HL-60 (cell line): ENCODE results near the gene ANKRD6.

Source experiments
- GABPA ChIP-seq: IDR thresholded peaks from 2 replicates; pipeline ENCODE4 v1.6.1; 2012; ENCODE audit warnings: low read depth
- POLR2AphosphoS5 ChIP-seq: IDR thresholded peaks from 2 replicates; pipeline ENCODE4 v1.6.1; 2012; ENCODE audit warnings: low read depth
- TF ChIP-seq, protein P1 (sequence below): IDR thresholded peaks from one replicate; pipeline ENCODE4 v1.5.1; 2011; ENCODE audit warnings: low read length, control low read depth, inconsistent platforms; ENCODE audit not compliant: insufficient read depth
- TF ChIP-seq, protein P2 (sequence below): IDR thresholded peaks from 2 replicates; pipeline ENCODE4 v1.6.1; 2012; ENCODE audit warnings: low read depth; ENCODE audit not compliant: insufficient replicate concordance

DNA sequence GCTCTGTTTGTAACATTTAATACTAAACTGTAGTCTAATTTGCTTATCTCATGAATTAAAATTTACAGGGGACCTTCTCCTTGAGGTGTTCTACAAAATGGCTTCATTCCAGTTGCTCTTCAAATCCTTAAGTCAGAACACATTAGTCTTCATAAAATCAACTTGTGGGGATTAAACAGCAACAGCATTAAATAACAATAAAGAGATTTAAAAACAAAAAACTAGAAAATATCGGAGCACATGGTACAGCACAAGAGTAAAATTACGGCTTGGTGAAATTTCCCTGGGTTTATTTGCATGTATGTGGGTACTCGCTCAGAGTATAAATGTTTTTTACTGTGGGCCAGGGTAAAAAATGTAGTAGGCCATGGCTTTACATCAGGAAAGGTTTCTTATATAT lies 32.9 kb upstream of the ANKRD6 start:
- TF ChIP-seq, protein P1, sequence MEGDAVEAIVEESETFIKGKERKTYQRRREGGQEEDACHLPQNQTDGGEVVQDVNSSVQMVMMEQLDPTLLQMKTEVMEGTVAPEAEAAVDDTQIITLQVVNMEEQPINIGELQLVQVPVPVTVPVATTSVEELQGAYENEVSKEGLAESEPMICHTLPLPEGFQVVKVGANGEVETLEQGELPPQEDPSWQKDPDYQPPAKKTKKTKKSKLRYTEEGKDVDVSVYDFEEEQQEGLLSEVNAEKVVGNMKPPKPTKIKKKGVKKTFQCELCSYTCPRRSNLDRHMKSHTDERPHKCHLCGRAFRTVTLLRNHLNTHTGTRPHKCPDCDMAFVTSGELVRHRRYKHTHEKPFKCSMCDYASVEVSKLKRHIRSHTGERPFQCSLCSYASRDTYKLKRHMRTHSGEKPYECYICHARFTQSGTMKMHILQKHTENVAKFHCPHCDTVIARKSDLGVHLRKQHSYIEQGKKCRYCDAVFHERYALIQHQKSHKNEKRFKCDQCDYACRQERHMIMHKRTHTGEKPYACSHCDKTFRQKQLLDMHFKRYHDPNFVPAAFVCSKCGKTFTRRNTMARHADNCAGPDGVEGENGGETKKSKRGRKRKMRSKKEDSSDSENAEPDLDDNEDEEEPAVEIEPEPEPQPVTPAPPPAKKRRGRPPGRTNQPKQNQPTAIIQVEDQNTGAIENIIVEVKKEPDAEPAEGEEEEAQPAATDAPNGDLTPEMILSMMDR: no peak
- TF ChIP-seq, protein P2, sequence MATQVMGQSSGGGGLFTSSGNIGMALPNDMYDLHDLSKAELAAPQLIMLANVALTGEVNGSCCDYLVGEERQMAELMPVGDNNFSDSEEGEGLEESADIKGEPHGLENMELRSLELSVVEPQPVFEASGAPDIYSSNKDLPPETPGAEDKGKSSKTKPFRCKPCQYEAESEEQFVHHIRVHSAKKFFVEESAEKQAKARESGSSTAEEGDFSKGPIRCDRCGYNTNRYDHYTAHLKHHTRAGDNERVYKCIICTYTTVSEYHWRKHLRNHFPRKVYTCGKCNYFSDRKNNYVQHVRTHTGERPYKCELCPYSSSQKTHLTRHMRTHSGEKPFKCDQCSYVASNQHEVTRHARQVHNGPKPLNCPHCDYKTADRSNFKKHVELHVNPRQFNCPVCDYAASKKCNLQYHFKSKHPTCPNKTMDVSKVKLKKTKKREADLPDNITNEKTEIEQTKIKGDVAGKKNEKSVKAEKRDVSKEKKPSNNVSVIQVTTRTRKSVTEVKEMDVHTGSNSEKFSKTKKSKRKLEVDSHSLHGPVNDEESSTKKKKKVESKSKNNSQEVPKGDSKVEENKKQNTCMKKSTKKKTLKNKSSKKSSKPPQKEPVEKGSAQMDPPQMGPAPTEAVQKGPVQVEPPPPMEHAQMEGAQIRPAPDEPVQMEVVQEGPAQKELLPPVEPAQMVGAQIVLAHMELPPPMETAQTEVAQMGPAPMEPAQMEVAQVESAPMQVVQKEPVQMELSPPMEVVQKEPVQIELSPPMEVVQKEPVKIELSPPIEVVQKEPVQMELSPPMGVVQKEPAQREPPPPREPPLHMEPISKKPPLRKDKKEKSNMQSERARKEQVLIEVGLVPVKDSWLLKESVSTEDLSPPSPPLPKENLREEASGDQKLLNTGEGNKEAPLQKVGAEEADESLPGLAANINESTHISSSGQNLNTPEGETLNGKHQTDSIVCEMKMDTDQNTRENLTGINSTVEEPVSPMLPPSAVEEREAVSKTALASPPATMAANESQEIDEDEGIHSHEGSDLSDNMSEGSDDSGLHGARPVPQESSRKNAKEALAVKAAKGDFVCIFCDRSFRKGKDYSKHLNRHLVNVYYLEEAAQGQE: no peak
- TF ChIP-seq POLR2AphosphoS5 (no peak), GABPA (no peak)
